Ectodermal cell (in vitro differentiated cells): ENCODE data around the gene LPGAT1.

Experiments
- H3K27ac ChIP-seq: 2 replicates; pipeline ENCODE4 v1.7.0; 2013; ENCODE audit warnings: mild to moderate bottlenecking, low read depth, low read length; ENCODE audit not compliant: insufficient read depth, poor library complexity, severe bottlenecking
- H3K27me3 ChIP-seq: 2 replicates; pipeline ENCODE4 v1.7.0; 2013; ENCODE audit warnings: mild to moderate bottlenecking, low read length; ENCODE audit not compliant: insufficient read depth, control insufficient read depth, poor library complexity, severe bottlenecking
- H3K36me3 ChIP-seq: one replicate; pipeline ENCODE4 v1.7.0; 2013; ENCODE audit warnings: low read length; ENCODE audit not compliant: control insufficient read depth, insufficient read depth
- H3K4me1 ChIP-seq: one replicate; pipeline ENCODE4 v1.7.0; 2013; ENCODE audit warnings: low read length; ENCODE audit not compliant: control insufficient read depth, insufficient read depth
- H3K4me3 ChIP-seq: 2 replicates; pipeline ENCODE4 v1.7.0; 2013; ENCODE audit warnings: low read depth, low read length, control low read depth; ENCODE audit not compliant: insufficient read depth
- H3K9me3 ChIP-seq: 2 replicates; pipeline ENCODE4 v1.7.0; 2013; ENCODE audit warnings: mild to moderate bottlenecking, low read length, moderate library complexity; ENCODE audit not compliant: control insufficient read depth
- WGBS, 2 experiments: methylation state at CpG; one replicate each; pipeline ENCODE4 v1.1.7; 2013; ENCODE audit warnings: missing lambda C conversion rate in 2 of 2; 5-methylcytosine and 5-hydroxymethylcytosine counted together

Gene LPGAT1

GRCh38 chr1:211708926-211709325, 121.6 kb downstream of the LPGAT1 start:
- H3K9me3 ChIP-seq = no peaks in the 10 kb centered on the region
- H3K27ac ChIP-seq = no peak overlapping the region
- whole genome bisulfite sequencing, 2 experiments = 88 to 97% methylated on average over 3 of the region's 4 CpGs
- no peaks in the 10 kb centered on the region for H3K4me1 ChIP-seq
- H3K4me3 ChIP-seq = no peak overlapping the region
- H3K36me3 ChIP-seq = no peaks in the 10 kb centered on the region
- no peaks in the 10 kb centered on the region for H3K27me3 ChIP-seq

- WGBS, 2 experiments = 95 to 96% methylated on average over 6 of the region's 6 CpGs
- no peak overlapping the region for H3K27ac ChIP-seq
- no peaks in the 10 kb centered on the region for H3K36me3 ChIP-seq
- H3K4me3 ChIP-seq = no peak overlapping the region
- H3K27me3 ChIP-seq = no peaks in the 10 kb centered on the region
- H3K9me3 ChIP-seq = no peaks in the 10 kb centered on the region
- no peaks in the 10 kb centered on the region for H3K4me1 ChIP-seq
Observed at GRCh38 chr1:211708006-211708405, 122.6 kb downstream of the LPGAT1 start.

GRCh38 chr1:211705467-211706091, 125.0 kb downstream of the LPGAT1 start:
- 91% methylated on average over 6 of the region's 6 CpGs for WGBS, 2 experiments
- no peak overlapping the region for H3K4me3 ChIP-seq
- no peaks in the 10 kb centered on the region for H3K9me3 ChIP-seq
- no peaks in the 10 kb centered on the region for H3K4me1 ChIP-seq
- no peaks in the 10 kb centered on the region for H3K36me3 ChIP-seq
- H3K27ac ChIP-seq = no peak overlapping the region
- H3K27me3 ChIP-seq = no peaks in the 10 kb centered on the region

- 96% methylated on average over 3 of the region's 3 CpGs for WGBS, 2 experiments
- H3K36me3 ChIP-seq = no peaks in the 10 kb centered on the region
- H3K4me1 ChIP-seq = no peaks in the 10 kb centered on the region
- H3K27me3 ChIP-seq = no peaks in the 10 kb centered on the region
- H3K9me3 ChIP-seq = no peaks in the 10 kb centered on the region
- no peak overlapping the region for H3K27ac ChIP-seq
- no peak overlapping the region for H3K4me3 ChIP-seq
Observed at GRCh38 chr1:211704543-211704942, 126.0 kb downstream of the LPGAT1 start.

- no peak overlapping the region for H3K27ac ChIP-seq
- no peak overlapping the region for H3K4me3 ChIP-seq
- no peaks in the 10 kb centered on the region for H3K36me3 ChIP-seq
- 90 to 92% methylated on average over 11 of the region's 11 CpGs for WGBS, 2 experiments
- no peaks in the 10 kb centered on the region for H3K9me3 ChIP-seq
- peaks cover 5% of the 10 kb centered on the region for H3K27me3 ChIP-seq
- H3K4me1 ChIP-seq = no peaks in the 10 kb centered on the region
Observed at GRCh38 chr1:211703812-211704537, 126.6 kb downstream of the LPGAT1 start.

- Histone ChIP-seq H3K4me3 (no peak overlapping the region), H3K4me1 (no peaks in the 10 kb centered on the region), H3K27me3 (peaks cover 9% of the 10 kb centered on the region), H3K27ac (no peak overlapping the region), H3K36me3 (no peaks in the 10 kb centered on the region), H3K9me3 (no peaks in the 10 kb centered on the region)
- WGBS, 2 experiments = 95 to 97% methylated on average over 6 of the region's 6 CpGs
Observed at GRCh38 chr1:211701733-211702132, 128.8 kb downstream of the LPGAT1 start.

GRCh38 chr1:211699059-211699458, 131.5 kb downstream of the LPGAT1 start:
- peaks cover 9% of the 10 kb centered on the region for H3K27me3 ChIP-seq
- no peaks in the 10 kb centered on the region for H3K36me3 ChIP-seq
- no peaks in the 10 kb centered on the region for H3K9me3 ChIP-seq
- 61 to 72% methylated on average over 16 of the region's 16 CpGs for WGBS, 2 experiments
- no peak overlapping the region for H3K27ac ChIP-seq
- H3K4me3 ChIP-seq = no peak overlapping the region
- H3K4me1 ChIP-seq = no peaks in the 10 kb centered on the region

- Histone ChIP-seq H3K4me1 (no peaks in the 10 kb centered on the region), H3K27ac (no peak overlapping the region), H3K4me3 (no peak overlapping the region), H3K9me3 (no peaks in the 10 kb centered on the region), H3K27me3 (peaks cover 9% of the 10 kb centered on the region), H3K36me3 (no peaks in the 10 kb centered on the region)
- 21 to 26% methylated on average over 29 of the region's 29 CpGs for WGBS, 2 experiments
Observed at GRCh38 chr1:211698161-211699026, 132.2 kb downstream of the LPGAT1 start.

- WGBS, 2 experiments = 78 to 81% methylated on average over 1 of the region's 1 CpG
- no peaks in the 10 kb centered on the region for H3K36me3 ChIP-seq
- H3K9me3 ChIP-seq = no peaks in the 10 kb centered on the region
- peaks cover 9% of the 10 kb centered on the region for H3K27me3 ChIP-seq
- H3K27ac ChIP-seq = no peak overlapping the region
- H3K4me3 ChIP-seq = no peak overlapping the region
- H3K4me1 ChIP-seq = no peaks in the 10 kb centered on the region
Observed at GRCh38 chr1:211697356-211697755, 133.2 kb downstream of the LPGAT1 start.
